Stimulated activated CD4-positive, alpha-beta T cell treated with anti-CD3 and anti-CD28 coated beads, Interleukin-4, amount 100 ng/mL, for 1 hour (primary cell): ENCODE measurements around the gene HSD17B2.

Experiments
- DNase-seq: peaks from one replicate; pipeline ENCODE4 v3.0.0-alpha.2; 2020

The HSD17B2 gene

GRCh38 chr16:82050909-82051357 lies 15.9 kb downstream of the HSD17B2 start:
- no peak for DNase-seq

GRCh38 chr16:82051656-82052055 lies 16.6 kb downstream of the HSD17B2 start:
- DNase-seq = no peak

GRCh38 chr16:82055117-82055516 lies 20.1 kb downstream of the HSD17B2 start:
- DNase-seq = no peak

GRCh38 chr16:82055728-82056549 lies 20.9 kb downstream of the HSD17B2 start:
- DNase-seq = no peak

- no peak for DNase-seq
These were observed 21.5 kb downstream of the HSD17B2 start for GRCh38 chr16:82056550-82056896.

GRCh38 chr16:82059161-82059982 lies 24.3 kb downstream of the HSD17B2 start:
- DNase-seq = no peak

GRCh38 chr16:82059983-82060421 lies 24.9 kb downstream of the HSD17B2 start:
- no peak for DNase-seq

GRCh38 chr16:82061861-82062525 lies 26.9 kb downstream of the HSD17B2 start:
- no peak for DNase-seq

GRCh38 chr16:82062645-82063058 lies 27.6 kb downstream of the HSD17B2 start:
- no peak for DNase-seq

- no peak for DNase-seq
These were observed 28.5 kb downstream of the HSD17B2 start for GRCh38 chr16:82063456-82064082.

GRCh38 chr16:82067042-82067803 lies 32.2 kb downstream of the HSD17B2 start:
- no peak for DNase-seq

GRCh38 chr16:82067804-82068325 lies 32.8 kb downstream of the HSD17B2 start:
- no peak for DNase-seq

GRCh38 chr16:82070656-82071369 lies 35.8 kb downstream of the HSD17B2 start:
- no peak for DNase-seq

- DNase-seq = no peak
These were observed 36.4 kb downstream of the HSD17B2 start for GRCh38 chr16:82071421-82071820.

- no peak for DNase-seq
These were observed 37.3 kb downstream of the HSD17B2 start for GRCh38 chr16:82072313-82072712.

GRCh38 chr16:82074019-82074558 lies 39.0 kb downstream of the HSD17B2 start:
- DNase-seq = no peak

- DNase-seq = no peak
These were observed 43.1 kb downstream of the HSD17B2 start for GRCh38 chr16:82078125-82078524.

- no peak for DNase-seq
These were observed 44.8 kb downstream of the HSD17B2 start for GRCh38 chr16:82079892-82080291.

GRCh38 chr16:82081264-82081663 lies 46.2 kb downstream of the HSD17B2 start:
- DNase-seq = no peak

GRCh38 chr16:82082097-82082496 lies 47.0 kb downstream of the HSD17B2 start:
- DNase-seq = no peak
